Activated CD8-positive, alpha-beta T cell treated with anti-CD3 and anti-CD28 coated beads, Interleukin-2, amount 10 ng/mL, durations not matched to agents 7 days and 5 days (primary cell): Measurements from ENCODE around the gene FGR. TPM values are rescaled to one million over a fixed set of nuclear protein-coding genes. Genes with fewer than 3 reads are reported as not detected.
"Not testable (repeated sequence)": the region's sequence is repeated elsewhere in the genome, so short reads cannot be mapped to it uniquely, and the experiment has no call there.

Experiments
- ATAC-seq: fragments of 150-1000 bp; cut with Tn5 transposase; one replicate; pipeline ENCODE4 v1.10.0; 2021; ENCODE audit warnings: moderate library complexity
- CTCF ChIA-PET: fragments of 350-600 bp; sonication (Branson Sonifier 250); formaldehyde crosslinking; loops from one replicate; lab custom pipeline; 2021; ENCODE audit warnings: antibody characterized with exemption; lab: Charles Lee
- POLR2A ChIA-PET: fragments of 350-600 bp; sonication (Branson Sonifier 250); formaldehyde crosslinking; loops from one replicate; lab custom pipeline; 2021; ENCODE audit warnings: antibody characterized with exemption; lab: Charles Lee
- DNase-seq: peaks from one replicate; pipeline ENCODE4 v3.0.0-alpha.2; 2020
- H3K27ac Mint-ChIP-seq: one replicate; pipeline ENCODE4 v1.8.0; 2021; ENCODE audit warnings: mild to moderate bottlenecking, mixed read lengths
- H3K27me3 Mint-ChIP-seq: one replicate; pipeline ENCODE4 v1.8.0; 2021; ENCODE audit warnings: low read depth, mixed read lengths
- H3K36me3 Mint-ChIP-seq: one replicate; pipeline ENCODE4 v1.8.0; 2021; ENCODE audit warnings: low read depth, mixed read lengths
- H3K4me1 Mint-ChIP-seq: one replicate; pipeline ENCODE4 v1.8.0; 2021; ENCODE audit warnings: low read depth, mixed read lengths
- H3K4me3 Mint-ChIP-seq: one replicate; pipeline ENCODE4 v1.8.0; 2021; ENCODE audit warnings: mild to moderate bottlenecking, mixed read lengths
- H3K9me3 Mint-ChIP-seq: one replicate; pipeline ENCODE4 v1.8.0; 2022; ENCODE audit warnings: mixed read lengths; ENCODE audit not compliant: insufficient read depth
- total RNA-seq, 2 experiments: library from RNA; stranded (reverse); gene quantifications; one replicate each; pipeline ENCODE4 v1.2.3, GENCODE V29; 2021

Gene FGR
- under 1 TPM; 0.08 to 0.21 TPM for total RNA-seq

GRCh38 chr1:27634985-27635367 lies at the start of gene FGR:
FGR (minus strand) TSS chr1:27635185; CDS start chr1:27623916, 11,269 bp downstream.
- H3K4me3 Mint-ChIP-seq: peak within 1 kb of the TSS; percentile 43

GRCh38 chr1:27684176-27684575 lies 49.2 kb upstream of the FGR start:
- ATAC-seq (no peak), DNase-seq (no peak)
- H3K9me3 Mint-ChIP-seq: peaks cover 23% of the 10 kb centered on the region
- H3K27ac Mint-ChIP-seq: no peak overlapping the region
- POLR2A ChIA-PET: no interaction called here
- CTCF ChIA-PET: interaction anchor here (2.4 kb wide), 1 partner anchor 15 kb away, joined by 9 read pairs; no protein-coding TSS in a partner anchor
- no peaks in the 10 kb centered on the region for H3K4me1 Mint-ChIP-seq
- peaks cover 6% of the 10 kb centered on the region for H3K27me3 Mint-ChIP-seq
- peaks cover 5% of the 10 kb centered on the region for H3K36me3 Mint-ChIP-seq
- H3K4me3 Mint-ChIP-seq: no peak overlapping the region

More at GRCh38 chr1:27634985-27635367, at the start of gene FGR:
- ATAC-seq: no peak
- CTCF ChIA-PET: no interaction called here
- POLR2A ChIA-PET: interaction anchor here (2.0 kb wide), 1 partner anchor 28 kb away, joined by 8 read pairs; no protein-coding TSS in a partner anchor
- H3K27me3 Mint-ChIP-seq: peaks cover 2% of the 10 kb centered on the region
- H3K9me3 Mint-ChIP-seq: no peaks in the 10 kb centered on the region
- no peaks in the 10 kb centered on the region for H3K36me3 Mint-ChIP-seq
- peaks cover 73% of the 10 kb centered on the region for H3K4me1 Mint-ChIP-seq
- H3K27ac Mint-ChIP-seq: peak within 1 kb of the TSS; percentile 49
- DNase-seq: no peak

DNA sequence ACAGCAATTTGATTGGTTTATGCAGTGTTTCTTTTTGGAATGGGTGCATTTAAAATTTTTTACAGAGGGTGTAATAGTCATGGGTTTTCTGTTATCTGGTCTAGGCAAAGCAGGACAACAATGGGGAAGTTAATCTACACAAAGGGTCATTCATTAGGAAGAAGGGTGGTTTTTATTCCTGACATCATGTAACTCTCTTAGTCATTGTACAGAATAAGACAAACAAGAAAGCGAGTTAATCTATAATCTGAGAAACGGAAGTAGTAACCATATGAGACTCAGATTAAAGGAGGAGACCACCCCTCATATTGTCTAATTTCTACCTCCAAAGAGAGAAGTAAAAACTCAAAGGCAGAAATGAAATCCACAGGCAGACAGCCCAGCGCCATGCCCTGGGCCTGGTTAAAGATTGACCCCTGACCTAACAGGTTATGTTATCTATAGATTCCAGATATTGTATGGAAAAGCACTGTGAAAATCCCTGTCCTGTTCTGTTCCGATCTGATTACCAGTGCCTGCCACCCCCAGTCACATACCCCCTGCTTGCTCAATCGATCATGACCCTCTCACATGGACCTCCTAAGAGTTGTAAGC lies 47.5 kb upstream of the FGR start:
- H3K4me3 Mint-ChIP-seq: no peak overlapping the region
- peaks cover 5% of the 10 kb centered on the region for H3K36me3 Mint-ChIP-seq
- peaks cover 7% of the 10 kb centered on the region for H3K27me3 Mint-ChIP-seq
- CTCF ChIA-PET: interaction anchor here (2.4 kb wide), 1 partner anchor 13 kb away, joined by 9 read pairs; no protein-coding TSS in a partner anchor
- peaks cover 27% of the 10 kb centered on the region for H3K9me3 Mint-ChIP-seq
- H3K27ac Mint-ChIP-seq: no peak overlapping the region
- no peaks in the 10 kb centered on the region for H3K4me1 Mint-ChIP-seq
- no peak for DNase-seq
- POLR2A ChIA-PET: no interaction called here
- ATAC-seq: no peak

DNA sequence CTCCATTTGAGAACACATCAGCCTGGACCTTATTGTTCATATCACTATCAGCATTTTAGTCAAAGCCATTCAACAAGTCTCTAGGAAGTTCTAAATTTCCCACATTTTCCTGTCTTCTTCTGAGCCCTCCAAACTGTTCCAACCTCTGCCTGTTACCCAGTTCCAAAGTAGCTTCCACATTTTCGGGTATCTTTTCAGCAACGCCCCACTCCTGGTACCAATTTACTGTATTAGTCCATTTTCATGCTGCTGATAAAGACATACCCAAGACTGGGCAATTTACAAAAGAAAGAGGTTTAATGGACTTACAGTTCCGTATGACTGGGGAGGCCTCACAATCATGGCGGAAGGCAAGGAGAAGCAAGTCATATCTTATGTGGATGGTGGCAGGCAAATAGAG lies 46.6 kb upstream of the FGR start:
- POLR2A ChIA-PET, DNase-seq, H3K27me3 Mint-ChIP-seq, H3K4me3 Mint-ChIP-seq, H3K27ac Mint-ChIP-seq, CTCF ChIA-PET, H3K36me3 Mint-ChIP-seq, ATAC-seq, H3K4me1 Mint-ChIP-seq: not testable (repeated sequence)
- H3K9me3 Mint-ChIP-seq: peaks cover 27% of the 10 kb centered on the region

DNA sequence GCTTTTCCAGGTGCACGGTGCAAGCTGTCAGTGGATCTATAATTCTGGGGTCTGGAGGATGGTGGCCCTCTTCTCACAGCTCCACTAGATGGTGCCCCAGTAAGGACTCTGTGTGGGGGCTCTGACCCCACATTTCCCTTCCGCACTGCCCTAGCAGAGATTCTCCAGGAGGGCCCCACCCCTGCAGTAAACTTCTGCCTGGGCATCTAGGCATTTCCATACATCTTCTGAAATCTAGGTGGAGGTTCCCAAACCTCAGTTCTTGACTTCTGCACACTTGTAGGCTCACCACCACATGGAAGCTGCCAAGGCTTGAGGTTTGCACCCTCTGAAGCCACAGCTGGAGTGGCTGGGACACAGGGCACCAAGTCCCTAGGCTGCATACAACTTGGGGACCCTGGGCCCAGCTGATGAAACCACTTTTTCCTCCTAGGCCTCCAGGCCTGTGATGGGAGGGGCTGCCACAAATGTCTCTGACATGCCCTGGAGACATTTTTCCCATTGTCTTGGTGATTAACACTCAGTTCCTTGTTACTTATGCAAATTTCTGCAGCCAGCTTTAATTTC lies 45.3 kb upstream of the FGR start:
- CTCF ChIA-PET, H3K4me1 Mint-ChIP-seq, H3K27me3 Mint-ChIP-seq, H3K4me3 Mint-ChIP-seq, H3K27ac Mint-ChIP-seq, ATAC-seq, H3K36me3 Mint-ChIP-seq, DNase-seq: not testable (repeated sequence)
- H3K9me3 Mint-ChIP-seq: peaks cover 27% of the 10 kb centered on the region
- POLR2A ChIA-PET: interaction anchor here (0.5 kb wide), 1 partner anchor 540 kb away, joined by 3 read pairs; no protein-coding TSS in a partner anchor

DNA sequence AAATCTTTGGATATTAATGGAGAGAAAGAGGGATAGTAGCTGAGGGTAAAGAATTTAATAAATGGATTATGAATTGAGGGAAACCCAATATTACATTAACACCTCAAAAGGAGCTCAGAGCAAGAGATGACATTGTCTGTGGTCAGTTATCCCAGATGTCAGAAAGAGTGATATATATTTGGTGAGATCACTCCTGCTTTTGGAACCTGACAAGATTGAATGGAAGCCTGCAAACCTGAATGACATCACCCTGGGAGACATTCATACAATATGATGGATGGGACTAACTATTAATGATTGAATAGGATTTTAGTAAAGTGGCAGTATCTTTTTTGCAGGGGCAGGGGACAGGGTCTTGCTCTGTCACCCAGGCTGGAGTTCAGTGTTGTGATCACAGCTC lies 43.8 kb upstream of the FGR start:
- Mint-ChIP-seq H3K27ac (no peak overlapping the region), H3K36me3 (peaks cover 5% of the 10 kb centered on the region), H3K4me1 (no peaks in the 10 kb centered on the region), H3K9me3 (peaks cover 27% of the 10 kb centered on the region), H3K4me3 (no peak overlapping the region), H3K27me3 (peaks cover 2% of the 10 kb centered on the region)
- ChIA-PET CTCF (interaction anchor here (0.9 to 1.4 kb wide), 4 partner anchors 9 to 133 kb away, joined by 3 to 6 read pairs (median 3); no protein-coding TSS in a partner anchor), POLR2A (no interaction called here)
- ATAC-seq: no peak
- no peak for DNase-seq

DNA sequence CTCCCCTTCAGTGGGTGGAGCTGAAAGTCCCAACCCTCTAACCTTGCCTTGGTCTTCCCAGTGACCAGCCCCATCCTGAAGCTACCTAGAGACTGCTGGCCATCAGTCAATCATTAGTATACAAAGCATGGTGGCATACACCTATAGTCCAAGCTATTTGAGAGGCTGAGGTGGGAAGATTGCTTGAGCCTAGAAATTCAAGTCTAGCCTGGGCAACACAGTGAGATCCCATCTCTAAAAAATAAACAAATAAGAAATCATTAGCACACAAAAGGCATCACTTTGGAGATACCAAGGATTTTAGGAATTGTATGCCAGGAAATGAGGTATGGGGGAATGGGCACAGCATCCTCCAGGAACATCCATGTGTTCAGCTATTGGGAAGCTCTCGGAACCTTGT lies 41.4 kb upstream of the FGR start:
- no peak overlapping the region for H3K4me3 Mint-ChIP-seq
- CTCF ChIA-PET: no interaction called here
- POLR2A ChIA-PET: no interaction called here

GRCh38 chr1:27672750-27673112 lies 37.7 kb upstream of the FGR start:
- ChIA-PET POLR2A (interaction anchor here (1.0 to 2.2 kb wide), 3 partner anchors 10 to 158 kb away, joined by 3 to 19 read pairs (median 6); partner anchors contain the start of genes PPP1R8 and STX12), CTCF (interaction anchor here (0.6 to 4.1 kb wide), 13 partner anchors 11 to 372 kb away, joined by 3 to 83 read pairs (median 4); partner anchors contain the start of genes AHDC1, FAM76A and STX12)
- Mint-ChIP-seq H3K27me3 (no peaks in the 10 kb centered on the region), H3K9me3 (no peaks in the 10 kb centered on the region), H3K4me1 (peaks cover 40% of the 10 kb centered on the region), H3K4me3 (peak overlapping the region; percentile 97), H3K27ac (peak overlapping the region; percentile 96), H3K36me3 (peaks cover 23% of the 10 kb centered on the region)
- DNase-seq (no peak), ATAC-seq (no peak)

More for the DNA sequence above, 41.4 kb upstream of the FGR start:
- peaks cover 2% of the 10 kb centered on the region for H3K27me3 Mint-ChIP-seq
- H3K9me3 Mint-ChIP-seq: peaks cover 13% of the 10 kb centered on the region
- H3K27ac Mint-ChIP-seq: no peak overlapping the region
- H3K4me1 Mint-ChIP-seq: peaks cover 14% of the 10 kb centered on the region
- H3K36me3 Mint-ChIP-seq: peaks cover 2% of the 10 kb centered on the region
- DNase-seq: no peak
- no peak for ATAC-seq

GRCh38 chr1:27671964-27672749 lies 37.2 kb upstream of the FGR start, which contains the start of gene IFI6:
IFI6 (minus strand) TSS chr1:27672192; CDS start chr1:27669314, 2,878 bp downstream.
- POLR2A ChIA-PET: interaction anchor here (0.7 to 3.0 kb wide), 5 partner anchors 10 to 158 kb away, joined by 3 to 19 read pairs (median 6); partner anchors contain the start of genes FAM76A, PPP1R8 and STX12
- no peaks in the 10 kb centered on the region for H3K27me3 Mint-ChIP-seq
- peaks cover 29% of the 10 kb centered on the region for H3K36me3 Mint-ChIP-seq

GRCh38 chr1:27669876-27670275 lies 34.9 kb upstream of the FGR start:
- H3K27ac Mint-ChIP-seq: peak overlapping the region; percentile 79
- POLR2A ChIA-PET: interaction anchor here (1.1 to 3.0 kb wide), 3 partner anchors 56 to 160 kb away, joined by 3 to 11 read pairs (median 3); partner anchors contain the start of genes FAM76A and PPP1R8

More at GRCh38 chr1:27671964-27672749, 37.2 kb upstream of the FGR start, which contains the start of gene IFI6:
- ATAC-seq (peak; percentile 95), DNase-seq (peak; percentile 89)
- H3K27ac Mint-ChIP-seq: peak within 1 kb of the TSS; percentile 96
- peaks cover 45% of the 10 kb centered on the region for H3K4me1 Mint-ChIP-seq
- CTCF ChIA-PET: interaction anchor here (0.6 to 4.1 kb wide), 16 partner anchors 10 to 372 kb away, joined by 3 to 83 read pairs (median 4); partner anchors contain the start of genes AHDC1, FAM76A and STX12
- H3K4me3 Mint-ChIP-seq: peak within 1 kb of the TSS; percentile 97
- no peaks in the 10 kb centered on the region for H3K9me3 Mint-ChIP-seq

More at GRCh38 chr1:27669876-27670275, 34.9 kb upstream of the FGR start:
- H3K9me3 Mint-ChIP-seq: no peaks in the 10 kb centered on the region
- CTCF ChIA-PET: interaction anchor here (0.6 to 4.1 kb wide), 57 partner anchors 8 to 555 kb away, joined by 3 to 83 read pairs (median 5); partner anchors contain the start of genes AHDC1, FAM76A, PPP1R8 and STX12
- H3K4me3 Mint-ChIP-seq: peak overlapping the region; percentile 97
- ATAC-seq (no peak), DNase-seq (no peak)
- H3K27me3 Mint-ChIP-seq: no peaks in the 10 kb centered on the region
- peaks cover 49% of the 10 kb centered on the region for H3K36me3 Mint-ChIP-seq
- peaks cover 52% of the 10 kb centered on the region for H3K4me1 Mint-ChIP-seq
